Pancreas (tissue), 10 donors: ENCODE data around the gene ATP13A2. TPM values are rescaled to one million over a fixed set of nuclear protein-coding genes. Genes with fewer than 3 reads are reported as not detected.

Experiments used
- ATAC-seq, 4 donors: fragments of 200-7000 bp; cut with Tn5 transposase; one replicate each; pipeline versions ENCODE4 v1.8.0 to v1.9.1; 2020; ENCODE audit warnings: mild to moderate bottlenecking in 4 of 4, moderate library complexity in 4 of 4
- DNase-seq, 6 donors: peaks; one replicate each; pipeline ENCODE4 v3.0.0-alpha.2; 2020
- FAIRE-seq: peaks from 2 replicates; lab custom pipeline; 2012; peaks lifted over from hg19 to GRCh38; lab: Jason Lieb, UNC
- H3K27ac ChIP-seq, 4 donors: fragments of 200-600 bp; sonication (generic); 1 replicate in 3 of 4; 2 replicates in 1 of 4; pipeline versions ENCODE4 v1.5.0 to v1.8.0; 2020
- H3K27me3 ChIP-seq, 4 donors: fragments of 200-600 bp; one replicate each; pipeline ENCODE4 v1.8.0; 2021
- H3K36me3 ChIP-seq, 3 donors: fragments of 200-600 bp; sonication (generic) in 1 of 3; one replicate each; pipeline versions ENCODE4 v1.5.0 to v1.8.0; 2020 to 2021
- H3K4me1 ChIP-seq, 3 donors: fragments of 200-600 bp; one replicate each; pipeline ENCODE4 v1.8.0; 2021
- H3K4me3 ChIP-seq, 4 donors: fragments of 200-600 bp; sonication (generic) in 2 of 4; one replicate each; pipeline versions ENCODE4 v1.5.0 to v1.8.0; 2020 to 2021
- H3K9me3 ChIP-seq, 4 donors: fragments of 200-600 bp; one replicate each; pipeline ENCODE4 v1.8.0; 2021
- WGBS, 2 donors: extraction: QIAGEN DNeasy Blood & Tissue Kit; methylation state at CpG; one replicate each; pipeline ENCODE4 v1.1.7; 2013; 5-methylcytosine and 5-hydroxymethylcytosine counted together
- intact Hi-C, 3 donors: fragments of 100-400 bp; cut with DNase I; formaldehyde crosslinking; loops; one replicate each; pipeline versions ENCODE4 v1.11.1 to v1.14.2; 2022
- polyA plus RNA-seq, 2 donors: library from polyadenylated mRNA; stranded (reverse); fragments of 200-250 nt; gene quantifications; one replicate each; pipeline ENCODE4 v1.2.3, GENCODE V29; 2013
- total RNA-seq, 6 donors: library from RNA; stranded (reverse); fragmentation: NEBNext Ultra II Directional in 4 of 6; extraction: Animal tissue kit (Norgen Biotek cat#: 25700) in 4 of 6; gene quantifications; one replicate each; pipeline versions ENCODE4 v1.2.1 to v1.2.4, GENCODE V29; 2021 to 2023
- TF ChIP-seq, protein P1 (sequence below), 4 donors: fragments of 200-600 bp; sonication (generic) in 3 of 4; IDR thresholded peaks; one replicate each; pipeline versions ENCODE4 v1.5.0 to v1.8.0; 2021; ENCODE audit warnings: antibody characterized with exemption in 4 of 4
- donor health status: healthy with polysubstance abuse.
- donor health status: DM: no; HTN: no; CAD: no; lungs with moderate emphysema.
- donor health status: DM: no; HTN: no; CAD: no.
- donor health status: control.
- donor health status: control.
- donor health status: Bipolar disorder and iron deficiency.
- donor health status: DM: yes; HTN: yes; CAD: no.
- donor health status: DM: no; HTN: no; CAD: no.
- donor health status: DM: no; HTN: no; CAD: no.
- donor health status: DM: yes; HTN: yes; CAD: no.

Gene ATP13A2
- total and polyA plus RNA-seq, 8 donors = 33.2 to 64.1 (median 47.8) TPM

DNA sequence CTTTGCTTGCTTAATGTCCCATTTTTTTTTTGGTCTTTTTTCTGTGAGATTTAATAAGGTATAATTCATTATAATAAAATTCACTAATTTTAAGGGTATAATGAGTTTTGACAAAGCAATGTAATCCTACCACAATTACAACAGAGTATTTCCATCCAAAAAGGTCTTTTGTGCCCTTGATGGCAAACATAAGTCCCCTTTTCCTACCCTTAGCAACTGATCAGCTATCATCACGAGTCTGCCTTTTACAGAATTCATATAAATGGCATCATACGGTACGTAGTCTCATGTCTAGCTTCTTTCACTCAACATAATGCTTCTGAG, 34.6 kb upstream of the ATP13A2 start:
- ATAC-seq (no peak), FAIRE-seq (no peak)

DNA sequence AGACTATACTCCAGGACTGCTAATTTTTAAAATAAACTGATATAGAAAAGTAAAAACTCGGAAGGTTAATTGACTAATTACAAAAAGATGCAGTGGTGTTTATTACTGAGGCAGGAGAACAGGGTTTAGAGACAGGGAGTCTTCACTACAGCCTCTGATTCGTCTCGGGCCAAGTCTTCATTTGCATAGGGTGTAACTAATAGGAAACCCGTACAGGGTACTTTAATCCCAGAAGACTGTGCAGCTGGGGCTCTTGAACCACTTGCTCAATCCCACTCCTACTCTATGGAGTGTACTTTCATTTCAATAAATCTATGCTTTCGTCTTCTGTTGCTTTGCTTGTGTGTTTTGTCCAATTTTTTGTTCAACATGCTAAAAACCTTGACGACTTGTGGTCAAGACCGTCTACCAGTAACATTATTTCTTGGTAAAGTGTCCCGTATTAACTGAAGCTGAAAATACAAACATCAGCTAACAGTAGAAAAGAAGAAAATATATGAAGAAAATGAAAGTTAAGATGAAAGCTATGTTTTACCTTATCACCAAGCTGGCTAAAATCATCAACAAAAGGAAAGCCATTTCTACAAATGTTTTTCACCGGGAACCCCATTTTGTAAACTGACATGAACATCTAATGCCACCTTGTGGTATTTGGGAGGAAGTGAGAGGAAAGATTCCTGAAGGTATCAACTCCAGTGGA, 34.1 kb upstream of the ATP13A2 start:
- Histone ChIP-seq H3K36me3 (peaks cover 0 to 27% (median 5%) of the 10 kb centered on the region in 3 donors), H3K27ac (peak overlapping the region in 2 of 4 donors; percentile 4 to 15), H3K9me3 (no peaks in the 10 kb centered on the region), H3K4me1 (peaks cover 0 to 8% (median 0%) of the 10 kb centered on the region in 3 donors), H3K27me3 (no peaks in the 10 kb centered on the region), H3K4me3 (peak overlapping the region in 1 of 4 donors; percentile 23)
- peak; percentile 95 for FAIRE-seq
- no peak for DNase-seq
- ATAC-seq = peak; percentile 77 to 90 (median 87)
- intact Hi-C loops = loop anchor here in 2 of 3 donors (5.0 kb wide), 1 partner anchor 88 kb away; no protein-coding TSS in a partner anchor
- TF ChIP-seq, protein P1, sequence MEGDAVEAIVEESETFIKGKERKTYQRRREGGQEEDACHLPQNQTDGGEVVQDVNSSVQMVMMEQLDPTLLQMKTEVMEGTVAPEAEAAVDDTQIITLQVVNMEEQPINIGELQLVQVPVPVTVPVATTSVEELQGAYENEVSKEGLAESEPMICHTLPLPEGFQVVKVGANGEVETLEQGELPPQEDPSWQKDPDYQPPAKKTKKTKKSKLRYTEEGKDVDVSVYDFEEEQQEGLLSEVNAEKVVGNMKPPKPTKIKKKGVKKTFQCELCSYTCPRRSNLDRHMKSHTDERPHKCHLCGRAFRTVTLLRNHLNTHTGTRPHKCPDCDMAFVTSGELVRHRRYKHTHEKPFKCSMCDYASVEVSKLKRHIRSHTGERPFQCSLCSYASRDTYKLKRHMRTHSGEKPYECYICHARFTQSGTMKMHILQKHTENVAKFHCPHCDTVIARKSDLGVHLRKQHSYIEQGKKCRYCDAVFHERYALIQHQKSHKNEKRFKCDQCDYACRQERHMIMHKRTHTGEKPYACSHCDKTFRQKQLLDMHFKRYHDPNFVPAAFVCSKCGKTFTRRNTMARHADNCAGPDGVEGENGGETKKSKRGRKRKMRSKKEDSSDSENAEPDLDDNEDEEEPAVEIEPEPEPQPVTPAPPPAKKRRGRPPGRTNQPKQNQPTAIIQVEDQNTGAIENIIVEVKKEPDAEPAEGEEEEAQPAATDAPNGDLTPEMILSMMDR (IDR thresholded peaks at IDR 0.05) = peak; percentile 43 to 74 (median 70)
- WGBS, 2 donors = 25 to 27% methylated on average over 9 of the region's 9 CpGs

More for the DNA sequence above, 34.6 kb upstream of the ATP13A2 start:
- Histone ChIP-seq H3K4me1 (peaks cover 0 to 8% (median 3%) of the 10 kb centered on the region in 3 donors), H3K9me3 (no peaks in the 10 kb centered on the region), H3K36me3 (peaks cover 0 to 27% (median 5%) of the 10 kb centered on the region in 3 donors), H3K27me3 (no peaks in the 10 kb centered on the region), H3K4me3 (no peak overlapping the region), H3K27ac (no peak overlapping the region)
- 35 to 51% methylated on average over 3 of the region's 3 CpGs for WGBS, 2 donors
- TF ChIP-seq, protein P1 (IDR thresholded peaks at IDR 0.05) = no peak
- intact Hi-C loops = loop anchor here in 2 of 3 donors (5.0 kb wide), 1 partner anchor 89 kb away; no protein-coding TSS in a partner anchor
- DNase-seq = no peak

DNA sequence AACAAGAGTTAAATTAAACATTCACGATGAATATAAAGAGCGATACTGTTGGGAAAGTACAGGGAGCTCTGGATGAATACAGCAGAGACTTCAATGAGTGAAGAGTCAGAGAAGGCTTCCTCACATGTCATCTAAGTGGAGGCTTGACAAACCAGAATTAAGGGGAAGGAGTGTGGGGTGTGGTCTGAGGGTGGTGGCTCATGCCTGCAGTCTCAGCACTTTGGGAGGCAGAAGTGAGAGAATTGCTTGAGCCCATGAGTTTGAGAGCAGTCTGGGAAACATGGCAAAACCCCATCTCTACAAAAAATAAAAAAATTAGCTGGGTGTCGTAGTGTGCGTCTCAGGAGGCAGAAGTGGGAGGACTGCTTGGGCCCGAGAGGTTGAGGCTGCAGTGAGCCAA, 33.4 kb upstream of the ATP13A2 start:
- 82 to 84% methylated on average over 5 of the region's 5 CpGs for WGBS, 2 donors
- FAIRE-seq (no peak), DNase-seq (no peak), ATAC-seq (peak in 2 of 4 donors; percentile 45 to 51)
- Histone ChIP-seq H3K27ac (peak overlapping the region in 1 of 4 donors; percentile 15), H3K27me3 (no peaks in the 10 kb centered on the region), H3K9me3 (no peaks in the 10 kb centered on the region), H3K4me1 (peaks cover 0 to 8% (median 0%) of the 10 kb centered on the region in 3 donors), H3K4me3 (no peak overlapping the region), H3K36me3 (peaks cover 0 to 27% (median 5%) of the 10 kb centered on the region in 3 donors)
- intact Hi-C loops = loop anchor here in 2 of 3 donors (5.0 kb wide), 1 partner anchor 88 kb away; no protein-coding TSS in a partner anchor
- TF ChIP-seq, protein P1 (IDR thresholded peaks at IDR 0.05) = no peak

DNA sequence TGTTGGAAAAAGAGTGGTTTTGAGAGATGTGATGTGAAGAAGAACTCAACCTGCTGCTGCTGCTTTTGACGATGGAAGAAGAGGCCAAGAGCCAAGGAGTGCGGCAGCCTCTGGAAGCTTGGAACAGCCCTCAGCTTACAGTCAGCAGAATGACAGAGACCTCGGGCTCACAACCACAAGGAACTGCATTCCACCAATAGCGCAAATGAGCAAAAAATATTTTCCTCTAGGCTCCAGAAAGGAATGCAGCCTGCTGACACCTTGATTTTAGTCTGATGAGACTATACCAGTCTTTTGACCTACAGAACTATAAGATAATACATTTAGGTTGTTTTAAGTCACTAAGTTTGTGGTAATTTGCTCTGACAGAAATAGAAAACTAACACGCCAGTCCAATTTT, 31.9 kb upstream of the ATP13A2 start:
- intact Hi-C loops = loop anchor here in 1 of 3 donors (5.0 kb wide), 1 partner anchor 86 kb away; no protein-coding TSS in a partner anchor
- 82 to 83% methylated on average over 5 of the region's 5 CpGs for WGBS, 2 donors
- H3K9me3 ChIP-seq = no peaks in the 10 kb centered on the region

More for the DNA sequence above, 31.9 kb upstream of the ATP13A2 start:
- Histone ChIP-seq H3K27ac (no peak overlapping the region), H3K36me3 (peaks cover 0 to 37% (median 0%) of the 10 kb centered on the region in 3 donors), H3K4me1 (peaks cover 0 to 8% (median 2%) of the 10 kb centered on the region in 3 donors), H3K4me3 (no peak overlapping the region), H3K27me3 (no peaks in the 10 kb centered on the region)
- no peak for FAIRE-seq
- TF ChIP-seq, protein P1 (IDR thresholded peaks at IDR 0.05) = no peak
- no peak for DNase-seq
- ATAC-seq = no peak
